OCI-LY7 (cell line): ENCODE measurements around the gene RPP25. TPM values are rescaled to one million over a fixed set of nuclear protein-coding genes. Genes with fewer than 3 reads are reported as not detected.

Experiments used
- Bru-seq: library from RNA; stranded (reverse); fragments of 400-500 nt; gene quantifications from one replicate; lab custom pipeline; 2021; lab: Mats Ljungman, UMichigan
- BruChase-seq, 2 experiments: library from RNA; stranded (reverse); fragments of 400-500 nt; gene quantifications; one replicate each; lab custom pipeline; 2021; lab: Mats Ljungman, UMichigan
- BruUV-seq: library from RNA; stranded (reverse); fragments of 400-500 nt; replicated peaks from 2 replicates; lab custom pipeline; 2021; lab: Mats Ljungman, UMichigan
- CTCF ChIA-PET: fragments of 300-600 bp; sonication (Branson Sonifier 250); formaldehyde crosslinking; loops from one replicate; lab custom pipeline; 2022; ENCODE audit warnings: antibody characterized with exemption; ENCODE audit not compliant: unreplicated experiment; lab: Charles Lee
- POLR2A ChIA-PET: fragments of 300-600 bp; sonication (Branson Sonifier 250); formaldehyde crosslinking; loops from one replicate; lab custom pipeline; 2022; ENCODE audit warnings: antibody characterized with exemption; lab: Charles Lee
- DNase-seq: peaks from one replicate; pipeline ENCODE4 v3.0.0-alpha.2; 2015; ENCODE audit warnings: low spot score
- H2AFZ ChIP-seq: fragments of 200-600 bp; sonication (generic), shearing (Covaris generic); 2 replicates; pipeline ENCODE4 v1.6.1; 2014; ENCODE audit warnings: mild to moderate bottlenecking, antibody characterized with exemption, low read length, moderate library complexity
- H3K27ac ChIP-seq: fragments of 200-600 bp; sonication (generic); 2 replicates; pipeline ENCODE4 v1.5.1; 2014; ENCODE audit warnings: mixed run types, low read depth, mild to moderate bottlenecking, moderate library complexity, low read length, inconsistent platforms; ENCODE audit not compliant: poor library complexity, severe bottlenecking
- H3K36me3 ChIP-seq: fragments of 200-600 bp; sonication (generic); 2 replicates; pipeline ENCODE4 v1.6.1; 2014; ENCODE audit warnings: mild to moderate bottlenecking, antibody characterized with exemption, low read length, moderate library complexity, mixed read lengths; ENCODE audit not compliant: insufficient read depth
- H3K4me1 ChIP-seq: fragments of 200-600 bp; sonication (generic); 2 replicates; pipeline ENCODE4 v1.5.1; 2014; ENCODE audit warnings: mild to moderate bottlenecking, low read length; ENCODE audit not compliant: insufficient read depth, poor library complexity, severe bottlenecking
- H3K4me2 ChIP-seq: fragments of 200-600 bp; sonication (generic); 2 replicates; pipeline ENCODE4 v1.6.1; 2014; ENCODE audit warnings: mild to moderate bottlenecking, low read length
- H3K4me3 ChIP-seq: fragments of 200-600 bp; sonication (generic); 2 replicates; pipeline ENCODE4 v1.5.1; 2014; ENCODE audit warnings: mild to moderate bottlenecking, low read depth, low read length; ENCODE audit not compliant: poor library complexity, severe bottlenecking
- H3K79me2 ChIP-seq: fragments of 200-600 bp; sonication (generic); 2 replicates; pipeline ENCODE4 v1.6.1; 2016; ENCODE audit warnings: low read depth, mild to moderate bottlenecking, low read length, moderate library complexity, mixed read lengths; ENCODE audit not compliant: insufficient read depth
- H3K9me2 ChIP-seq: fragments of 200-600 bp; sonication (generic); 2 replicates; pipeline ENCODE4 v1.6.1; 2016; ENCODE audit warnings: mild to moderate bottlenecking, low read length, mixed read lengths; ENCODE audit not compliant: insufficient read depth
- H3K9me3 ChIP-seq: fragments of 200-600 bp; sonication (generic); 2 replicates; pipeline ENCODE4 v1.6.1; 2014; ENCODE audit warnings: mild to moderate bottlenecking, mixed run types, low read length, mixed read lengths
- H4K20me1 ChIP-seq: fragments of 200-600 bp; sonication (generic); 2 replicates; pipeline ENCODE4 v1.6.1; 2014; ENCODE audit warnings: mild to moderate bottlenecking, antibody characterized with exemption, low read length, moderate library complexity, mixed read lengths; ENCODE audit not compliant: insufficient read depth
- CTCF ChIP-seq: fragments of 200-600 bp; sonication (generic); conservative IDR thresholded peaks from 2 replicates; pipeline ENCODE4 v1.5.1; 2014; ENCODE audit warnings: mild to moderate bottlenecking, antibody characterized with exemption, low read length, moderate library complexity, mixed read lengths
- EZH2phosphoT487 ChIP-seq: fragments of 200-600 bp; sonication (generic); IDR thresholded peaks from 2 replicates; pipeline ENCODE4 v1.6.1; 2018; ENCODE audit warnings: low read depth, borderline replicate concordance, mild to moderate bottlenecking, mixed run types, antibody characterized with exemption, low read length, moderate library complexity, mixed read lengths
- intact Hi-C: fragments of 100-400 bp; cut with micrococcal nuclease; formaldehyde crosslinking; loops from one replicate; pipeline ENCODE4 v1.10.0; 2022; ENCODE audit not compliant: unreplicated experiment
- long read RNA-seq: library from polyadenylated mRNA; stranded (forward); transcript quantifications from one replicate; pipeline ENCODE4 v2.0.0, GENCODE V29; 2022
- total RNA-seq, 2 experiments: library from RNA; depleted of rRNA in 1 of 2; stranded (reverse); fragments of >200 nt in 1 of 2; shearing (Covaris generic) in 1 of 2; gene quantifications; 2 replicates each; pipeline ENCODE4 v1.2.3, GENCODE V29; 2014 to 2022

RPP25 gene
- 2.6 and 3.0 TPM in 2 replicates for total RNA-seq (2014; rRNA removed; shearing (Covaris generic))
- 1.8 and 2.2 TPM in 2 replicates for total RNA-seq (2022)
- Bru-seq, nascent RNA: percentile 43 among the genes with signal in this experiment
- BruChase-seq, experiment 1, labeled RNA remaining after a 6-hour chase: not detected
- BruChase-seq, experiment 2, labeled RNA remaining after a 2-hour chase: percentile 48 among the genes with signal in this experiment
- long read RNA-seq, transcript RPP25-201 (1 exons, 3,049 nt): major isoform, 12 of 12 reads
- long read RNA-seq, partial matches to known transcripts: 0 of 12 reads
- long read RNA-seq, other reads (novel, unspliced or antisense): 0 of 12 reads

DNA sequence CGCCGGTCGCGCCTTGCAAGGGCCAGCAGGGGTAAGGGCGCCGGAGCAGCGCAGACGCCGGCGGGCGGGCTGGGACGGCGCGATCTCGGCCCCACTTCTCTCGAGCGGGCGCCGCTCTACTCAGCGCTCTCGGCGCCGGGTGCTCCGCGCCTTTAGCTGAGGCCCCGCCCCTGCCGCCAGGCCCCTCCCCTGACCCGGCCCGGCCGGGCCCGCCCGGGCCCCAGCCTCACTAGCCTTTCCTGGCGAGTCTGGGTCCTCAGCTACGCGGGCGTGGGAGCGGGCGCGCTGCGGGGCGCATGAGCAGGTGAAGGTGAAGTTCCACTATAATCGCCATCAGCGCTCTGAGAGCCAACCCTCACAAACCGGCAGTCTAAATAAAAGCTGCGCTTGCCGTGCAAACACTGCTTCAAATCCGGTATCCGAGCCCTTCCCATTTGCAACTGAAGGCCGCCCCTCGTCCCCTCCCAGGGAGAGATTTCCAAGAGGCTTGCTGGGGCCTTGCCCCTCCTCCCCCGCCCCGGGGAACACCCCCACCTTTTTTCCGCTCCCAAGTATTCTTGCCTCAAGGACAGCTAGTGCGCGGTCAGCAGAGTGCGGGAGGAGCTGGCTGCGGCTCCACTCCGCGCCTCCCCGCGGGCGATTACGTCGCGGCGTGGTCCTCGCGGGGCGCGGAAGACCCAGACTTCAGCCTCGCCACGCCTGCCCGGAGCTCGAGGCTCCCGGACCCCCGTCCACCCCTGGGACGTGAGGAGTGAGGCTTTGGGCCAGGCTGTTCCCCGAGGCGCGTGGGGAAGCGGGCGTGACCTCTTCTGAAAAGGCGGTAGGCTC is at the start of gene RPP25:
Gene RPP25 (minus strand): TSS at position 125 of the 828 bp plus-strand sequence. CDS start 189 bp downstream, outside the sequence.
- CTCF ChIA-PET: interaction anchor here (0.7 kb wide), 1 partner anchor 259 kb away, joined by 3 read pairs; no protein-coding TSS in a partner anchor
- Histone ChIP-seq H4K20me1 (no peaks in the 10 kb centered on the region), H3K9me3 (no peaks in the 10 kb centered on the region), H3K4me1 (peaks cover 60% of the 10 kb centered on the region), H2AFZ (peak within 1 kb of the TSS; percentile 74), H3K27ac (no peak within 1 kb of the TSS), H3K36me3 (no peaks in the 10 kb centered on the region), H3K9me2 (no peaks in the 10 kb centered on the region), H3K79me2 (no peaks in the 10 kb centered on the region), H3K4me2 (peak within 1 kb of the TSS; percentile 89), H3K4me3 (peak within 1 kb of the TSS; percentile 65)
- TF ChIP-seq CTCF: no peak
- TF ChIP-seq EZH2phosphoT487: no peak
- no TSS peak for BruUV-seq
- intact Hi-C loops: loop anchor here (5.0 kb wide), 1 partner anchor 245 kb away; the partner anchor contains the start of gene C15orf39
- DNase-seq: peak; percentile 80
- POLR2A ChIA-PET: interaction anchor here (0.5 to 0.7 kb wide), 3 partner anchors 89 to 551 kb away, joined by 3 to 4 read pairs (median 3); no protein-coding TSS in a partner anchor

- H3K4me2 ChIP-seq: no peak overlapping the region
- H3K27ac ChIP-seq: no peak overlapping the region
- ChIA-PET POLR2A (no interaction called here), CTCF (no interaction called here)
- BruUV-seq: no TSS peak
- no peak overlapping the region for H2AFZ ChIP-seq
- intact Hi-C loops: no loop called here
- no peak overlapping the region for H3K4me3 ChIP-seq
- H3K9me3 ChIP-seq: no peaks in the 10 kb centered on the region
- no peaks in the 10 kb centered on the region for H3K9me2 ChIP-seq
- no peak for TF ChIP-seq EZH2phosphoT487
- no peak for TF ChIP-seq CTCF
- H3K4me1 ChIP-seq: peaks cover 32% of the 10 kb centered on the region
- H3K79me2 ChIP-seq: no peaks in the 10 kb centered on the region; the same call in 1 of the 2 replicates
- DNase-seq: no peak
- H3K36me3 ChIP-seq: peaks cover 5% of the 10 kb centered on the region; the same call in 1 of the 2 replicates
- no peaks in the 10 kb centered on the region for H4K20me1 ChIP-seq
Measured at GRCh38 chr15:75002398-75002797, 45.8 kb upstream of the RPP25 start.
